A549 (cell line): ENCODE data around the gene TMF1. TPM values are rescaled to one million over a fixed set of nuclear protein-coding genes. Genes with fewer than 3 reads are reported as not detected.

ENCODE experiments used
- ATAC-seq, 2 experiments: fragments of 200-7000 bp in 1 of 2; fragments of >200 bp in 1 of 2; cut with Nextera tagmentation in 1 of 2; cut with Tn5 transposase in 1 of 2; 3 replicates each; pipeline versions ENCODE4 v1.8.0 to v1.9.1; 2018 to 2020; ENCODE audit warnings: mild to moderate bottlenecking in 1 of 2, moderate library complexity in 1 of 2
- CTCF ChIA-PET: fragments of 300-600 bp; sonication (Branson Sonifier 250); formaldehyde crosslinking; extraction: SDS; loops from one replicate; lab custom pipeline; 2021; ENCODE audit warnings: antibody characterized with exemption, inconsistent platforms; lab: Yijun Ruan, JAX
- POLR2A ChIA-PET: fragments of 350-600 bp; formaldehyde crosslinking; extraction: SDS; loops from one replicate; lab custom pipeline; 2021; ENCODE audit warnings: antibody characterized with exemption, inconsistent platforms; lab: Yijun Ruan, JAX
- DNase-seq, 2 experiments: peaks; one replicate each; pipeline versions ENCODE4 v3.0.0 to v3.0.0-alpha.2; 2011 to 2016; ENCODE audit warnings: low read depth in 1 of 2, low spot score in 1 of 2
- FAIRE-seq: peaks from 2 replicates; lab custom pipeline; 2011; peaks lifted over from hg19 to GRCh38; lab: Jason Lieb, UNC
- H3K27ac ChIP-seq, 2 experiments: fragments of >200 bp; sonication (Bioruptor Twin); formaldehyde crosslinking; 3 replicates each; pipeline ENCODE4 v1.5.1; 2016 to 2017
- H3K4me1 ChIP-seq: fragments of >200 bp; sonication (Bioruptor Twin); formaldehyde crosslinking; 3 replicates; pipeline ENCODE4 v1.6.1; 2016
- H3K4me2 ChIP-seq: fragments of >200 bp; sonication (Bioruptor Twin); formaldehyde crosslinking; 3 replicates; pipeline ENCODE4 v1.6.1; 2016
- H3K4me3 ChIP-seq: fragments of >200 bp; sonication (Bioruptor Twin); formaldehyde crosslinking; 3 replicates; pipeline ENCODE4 v1.5.1; 2016
- H3K9me3 ChIP-seq: fragments of >200 bp; sonication (Bioruptor Twin); formaldehyde crosslinking; 3 replicates; pipeline ENCODE4 v1.6.1; 2016
- CTCF ChIP-seq: fragments of >200 bp; sonication (Bioruptor Twin); formaldehyde crosslinking; IDR thresholded peaks from 3 replicates; pipeline ENCODE4 v1.5.1; 2016
- MAFK ChIP-seq: fragments of 450-650 bp; IDR thresholded peaks from 2 replicates; pipeline ENCODE4 v1.6.1; 2014; ENCODE audit not compliant: partially characterized antibody
- RAD21 ChIP-seq, 2 experiments: fragments of >200 bp in 1 of 2; sonication (Bioruptor Twin) in 1 of 2; formaldehyde crosslinking in 1 of 2; IDR thresholded peaks in 1 of 2; conservative IDR thresholded peaks in 1 of 2; 2 replicates in 1 of 2; 3 replicates in 1 of 2; pipeline ENCODE4 v1.6.1; 2012 to 2018; ENCODE audit warnings: inconsistent platforms in 1 of 2
- SMC3 ChIP-seq: fragments of >200 bp; sonication (Bioruptor Twin); formaldehyde crosslinking; IDR thresholded peaks from 3 replicates; pipeline ENCODE4 v1.6.1; 2018; ENCODE audit warnings: inconsistent platforms
- WGBS: methylation state at CpG from one replicate; pipeline ENCODE4 v1.1.6; 2017; ENCODE audit errors: missing lambda C conversion rate; 5-methylcytosine and 5-hydroxymethylcytosine counted together
- polyA plus RNA-seq, 4 experiments: library from polyadenylated mRNA; depleted of rRNA in 3 of 4; stranded (reverse); fragments of >200 nt; fragmentation: RNase III in 1 of 4; extraction: RNeasy Plus Mini Kit Qiagen cat#74134 plus additional on column Dnase treatment in 1 of 4; gene quantifications; 2 replicates in 3 of 4; 3 replicates in 1 of 4; pipeline ENCODE4 v1.2.3, GENCODE V29; 2011 to 2017
- small RNA-seq, 6 experiments: library from RNA; depleted of rRNA; stranded (forward); fragments of <200 nt; gene quantifications; one replicate each; pipeline ENCODE3, GENCODE V24; 2012
- TF ChIP-seq, protein P1 (sequence below): IDR thresholded peaks from 2 replicates; pipeline ENCODE4 v1.6.1; 2012

Gene TMF1
- polyA plus RNA-seq, 2 of the 4 experiments (the other 2 are of a cell fraction): 13.7 to 17.2 TPM

GRCh38 chr3:68973639-68974038 lies 78.5 kb downstream of the TMF1 start (continued):
- TF ChIP-seq, protein P1, sequence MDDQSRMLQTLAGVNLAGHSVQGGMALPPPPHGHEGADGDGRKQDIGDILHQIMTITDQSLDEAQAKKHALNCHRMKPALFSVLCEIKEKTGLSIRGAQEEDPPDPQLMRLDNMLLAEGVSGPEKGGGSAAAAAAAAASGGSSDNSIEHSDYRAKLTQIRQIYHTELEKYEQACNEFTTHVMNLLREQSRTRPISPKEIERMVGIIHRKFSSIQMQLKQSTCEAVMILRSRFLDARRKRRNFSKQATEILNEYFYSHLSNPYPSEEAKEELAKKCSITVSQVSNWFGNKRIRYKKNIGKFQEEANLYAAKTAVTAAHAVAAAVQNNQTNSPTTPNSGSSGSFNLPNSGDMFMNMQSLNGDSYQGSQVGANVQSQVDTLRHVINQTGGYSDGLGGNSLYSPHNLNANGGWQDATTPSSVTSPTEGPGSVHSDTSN: no peak

GRCh38 chr3:68972358-68972979 lies 79.7 kb downstream of the TMF1 start:
- Histone ChIP-seq H3K9me3 (no peaks in the 10 kb centered on the region), H3K4me2 (no peak overlapping the region), H3K4me3 (no peak overlapping the region), H3K27ac (no peak overlapping the region), H3K4me1 (no peaks in the 10 kb centered on the region)
- peak; percentile 90 to 98 for ATAC-seq
- DNase-seq: peak; percentile 36 to 60
- CTCF ChIA-PET: interaction anchor here (0.8 to 1.4 kb wide), 7 partner anchors 8 to 81 kb away, joined by 3 to 4 read pairs (median 3); no protein-coding TSS in a partner anchor
- no peak for FAIRE-seq
- POLR2A ChIA-PET: no interaction called here
- WGBS: 17% methylated on average over 11 of the region's 11 CpGs
- TF ChIP-seq SMC3: peak; percentile 46
- TF ChIP-seq CTCF: peak; percentile 64
- TF ChIP-seq RAD21 (conservative IDR thresholded peaks at IDR 0.05 in 1 of 2, IDR thresholded peaks at IDR 0.05 in 1 of 2): peak; percentile 73 to 81
- TF ChIP-seq MAFK: no peak

Small RNAs within 50 kb of the gene (small RNA-seq; reads per million reads assigned to genes)
- gene MIR3136: 0.37 to 51.7 (median 25.0) reads per million in 6 experiments

Other genes starting within 250 kb of the TMF1 start
- gene TAFA4, start 119.8 kb downstream of the TMF1 start, polyA plus RNA-seq (2011; rRNA removed): not detected in 2 replicates
- not detected in 3 replicates for gene TAFA4, start 119.8 kb downstream of the TMF1 start, polyA plus RNA-seq (2017; fragmentation: RNase III; extraction: RNeasy Plus Mini Kit Qiagen cat#74134 plus additional on column Dnase treatment)
- 11.1 and 11.3 TPM in 2 replicates for gene EOGT, start 38.6 kb downstream of the TMF1 start, polyA plus RNA-seq (2011; rRNA removed)
- 8.6 to 10.0 TPM (median 9.3 TPM) in 3 replicates for gene EOGT, start 38.6 kb downstream of the TMF1 start, polyA plus RNA-seq (2017; fragmentation: RNase III; extraction: RNeasy Plus Mini Kit Qiagen cat#74134 plus additional on column Dnase treatment)
- gene UBA3, start 28.0 kb upstream of the TMF1 start, polyA plus RNA-seq (2011; rRNA removed): 54.0 and 62.7 TPM in 2 replicates
- gene UBA3, start 28.0 kb upstream of the TMF1 start, polyA plus RNA-seq (2017; fragmentation: RNase III; extraction: RNeasy Plus Mini Kit Qiagen cat#74134 plus additional on column Dnase treatment): 41.9 to 54.6 TPM (median 50.0 TPM) in 3 replicates
- 86.6 and 109 TPM in 2 replicates for gene ARL6IP5, start 32.6 kb upstream of the TMF1 start, polyA plus RNA-seq (2011; rRNA removed)
- gene ARL6IP5, start 32.6 kb upstream of the TMF1 start, polyA plus RNA-seq (2017; fragmentation: RNase III; extraction: RNeasy Plus Mini Kit Qiagen cat#74134 plus additional on column Dnase treatment): 73.8 to 78.7 TPM (median 76.9 TPM) in 3 replicates
- gene LMOD3, start 70.3 kb upstream of the TMF1 start, polyA plus RNA-seq (2011; rRNA removed): not detected in 2 replicates
- gene LMOD3, start 70.3 kb upstream of the TMF1 start, polyA plus RNA-seq (2017; fragmentation: RNase III; extraction: RNeasy Plus Mini Kit Qiagen cat#74134 plus additional on column Dnase treatment): not detected in 3 replicates